Fibroblast of skin of abdomen (primary cell): ENCODE data around the gene SLF2. TPM values are rescaled to one million over a fixed set of nuclear protein-coding genes. Genes with fewer than 3 reads are reported as not detected.

ENCODE experiments used
- DNase-seq: peaks from one replicate; pipeline ENCODE4 v3.0.0-alpha.2; 2013
- polyA plus RNA-seq, 2 experiments: library from polyadenylated mRNA; unstranded; fragments of 120-200 nt; gene quantifications; one replicate each; pipeline ENCODE4 v1.2.1, GENCODE V29; 2013; ENCODE audit not compliant: insufficient read length in 2 of 2

Gene SLF2, protein sequence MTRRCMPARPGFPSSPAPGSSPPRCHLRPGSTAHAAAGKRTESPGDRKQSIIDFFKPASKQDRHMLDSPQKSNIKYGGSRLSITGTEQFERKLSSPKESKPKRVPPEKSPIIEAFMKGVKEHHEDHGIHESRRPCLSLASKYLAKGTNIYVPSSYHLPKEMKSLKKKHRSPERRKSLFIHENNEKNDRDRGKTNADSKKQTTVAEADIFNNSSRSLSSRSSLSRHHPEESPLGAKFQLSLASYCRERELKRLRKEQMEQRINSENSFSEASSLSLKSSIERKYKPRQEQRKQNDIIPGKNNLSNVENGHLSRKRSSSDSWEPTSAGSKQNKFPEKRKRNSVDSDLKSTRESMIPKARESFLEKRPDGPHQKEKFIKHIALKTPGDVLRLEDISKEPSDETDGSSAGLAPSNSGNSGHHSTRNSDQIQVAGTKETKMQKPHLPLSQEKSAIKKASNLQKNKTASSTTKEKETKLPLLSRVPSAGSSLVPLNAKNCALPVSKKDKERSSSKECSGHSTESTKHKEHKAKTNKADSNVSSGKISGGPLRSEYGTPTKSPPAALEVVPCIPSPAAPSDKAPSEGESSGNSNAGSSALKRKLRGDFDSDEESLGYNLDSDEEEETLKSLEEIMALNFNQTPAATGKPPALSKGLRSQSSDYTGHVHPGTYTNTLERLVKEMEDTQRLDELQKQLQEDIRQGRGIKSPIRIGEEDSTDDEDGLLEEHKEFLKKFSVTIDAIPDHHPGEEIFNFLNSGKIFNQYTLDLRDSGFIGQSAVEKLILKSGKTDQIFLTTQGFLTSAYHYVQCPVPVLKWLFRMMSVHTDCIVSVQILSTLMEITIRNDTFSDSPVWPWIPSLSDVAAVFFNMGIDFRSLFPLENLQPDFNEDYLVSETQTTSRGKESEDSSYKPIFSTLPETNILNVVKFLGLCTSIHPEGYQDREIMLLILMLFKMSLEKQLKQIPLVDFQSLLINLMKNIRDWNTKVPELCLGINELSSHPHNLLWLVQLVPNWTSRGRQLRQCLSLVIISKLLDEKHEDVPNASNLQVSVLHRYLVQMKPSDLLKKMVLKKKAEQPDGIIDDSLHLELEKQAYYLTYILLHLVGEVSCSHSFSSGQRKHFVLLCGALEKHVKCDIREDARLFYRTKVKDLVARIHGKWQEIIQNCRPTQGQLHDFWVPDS
- 15.1 TPM for polyA plus RNA-seq (2013, experiment 1 of 2; ENCODE audit: insufficient read length)
- 15.7 TPM for polyA plus RNA-seq (2013, experiment 2 of 2; ENCODE audit: insufficient read length)

DNA sequence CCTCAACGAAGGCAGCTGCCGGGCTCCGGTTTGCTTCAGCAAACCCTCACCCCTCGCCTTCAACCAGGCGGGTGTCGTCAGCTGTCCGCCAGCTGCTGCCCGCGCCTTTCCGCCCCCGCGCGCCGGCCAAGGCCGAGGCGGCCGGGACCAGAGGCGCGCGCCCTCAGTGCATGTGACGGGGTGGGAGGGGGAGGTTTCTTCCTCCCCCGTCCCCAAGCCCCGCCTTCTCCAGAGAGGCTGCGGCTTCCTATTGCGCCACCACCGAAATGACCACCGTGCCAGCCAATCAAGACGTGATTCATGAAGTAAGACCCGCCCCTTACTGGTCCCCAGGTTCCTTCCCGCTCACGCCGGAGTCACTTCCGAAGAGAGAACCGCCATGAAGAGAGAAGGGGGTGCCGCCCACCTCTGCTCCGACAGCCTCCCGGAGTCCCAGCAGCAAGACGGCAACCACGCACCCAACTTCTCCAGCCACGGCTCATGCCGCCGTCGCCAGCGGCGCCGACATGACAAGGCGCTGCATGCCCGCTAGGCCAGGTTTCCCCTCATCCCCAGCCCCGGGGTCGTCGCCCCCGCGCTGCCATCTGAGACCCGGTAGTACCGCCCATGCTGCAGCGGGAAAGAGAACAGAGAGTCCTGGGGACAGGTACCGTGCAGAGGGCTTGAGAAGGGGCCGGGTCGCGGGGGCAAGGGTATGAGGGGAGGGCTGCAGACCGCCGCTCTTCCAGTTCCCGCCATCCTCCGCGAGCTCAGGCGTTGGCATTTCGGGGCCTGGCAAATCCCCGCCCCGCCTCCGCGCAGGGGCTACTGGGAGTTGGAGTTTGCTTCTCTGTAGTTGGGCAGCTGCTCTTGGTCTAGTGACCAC is at the start of gene SLF2:
TSS of gene SLF2 (plus strand) at position 359 of the 865 bp plus-strand sequence. CDS start at position 507, 148 bp downstream.
- DNase-seq, result peak; percentile 98

- no peak for DNase-seq
Observed at GRCh38 chr10:100863433-100863832, 49.3 kb upstream of the SLF2 start.

DNA sequence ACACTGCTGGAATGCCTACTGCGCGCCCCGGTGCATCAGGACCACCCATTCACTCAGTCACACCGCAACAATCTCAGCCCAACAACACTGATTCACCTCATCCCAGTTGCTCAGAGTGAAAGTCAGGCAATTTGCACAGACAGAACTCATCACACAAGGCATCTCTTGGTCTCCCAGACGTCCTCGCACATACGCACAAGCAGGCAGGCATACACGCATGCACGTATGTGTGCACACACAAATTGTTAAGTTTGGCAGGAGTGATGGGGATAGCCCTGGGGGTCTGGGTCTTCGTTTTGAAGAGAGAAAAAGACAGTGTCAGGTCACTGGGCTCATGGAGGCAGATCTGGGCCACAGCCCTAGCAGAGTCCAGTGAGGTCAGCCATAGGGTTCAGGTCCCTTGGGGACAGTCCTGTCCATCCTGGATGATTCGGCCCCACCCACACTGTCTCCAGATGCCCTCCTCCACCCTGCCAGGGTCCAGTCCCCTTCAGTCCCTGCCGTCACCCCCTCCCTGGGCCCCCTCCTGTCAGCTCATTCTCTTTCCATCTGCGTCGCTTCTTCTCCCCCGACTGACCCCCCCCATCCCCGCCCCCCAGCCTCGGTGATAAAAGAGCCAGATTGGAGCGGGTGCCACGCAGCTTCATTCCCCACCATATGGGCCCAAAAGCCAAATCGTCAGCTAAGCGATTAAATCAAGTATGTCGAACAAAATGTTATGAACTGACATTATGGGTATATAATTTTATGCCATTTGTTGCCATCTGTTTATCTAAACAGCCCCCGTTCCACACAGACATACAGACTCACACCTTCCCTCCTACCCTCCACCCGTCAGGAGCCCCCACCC is 48.5 kb upstream of the SLF2 start:
- DNase-seq, result no peak

GRCh38 chr10:100864978-100865377 is 47.8 kb upstream of the SLF2 start:
- no peak for DNase-seq

- DNase-seq, result no peak
Observed at GRCh38 chr10:100866010-100866409, 46.8 kb upstream of the SLF2 start.

DNA sequence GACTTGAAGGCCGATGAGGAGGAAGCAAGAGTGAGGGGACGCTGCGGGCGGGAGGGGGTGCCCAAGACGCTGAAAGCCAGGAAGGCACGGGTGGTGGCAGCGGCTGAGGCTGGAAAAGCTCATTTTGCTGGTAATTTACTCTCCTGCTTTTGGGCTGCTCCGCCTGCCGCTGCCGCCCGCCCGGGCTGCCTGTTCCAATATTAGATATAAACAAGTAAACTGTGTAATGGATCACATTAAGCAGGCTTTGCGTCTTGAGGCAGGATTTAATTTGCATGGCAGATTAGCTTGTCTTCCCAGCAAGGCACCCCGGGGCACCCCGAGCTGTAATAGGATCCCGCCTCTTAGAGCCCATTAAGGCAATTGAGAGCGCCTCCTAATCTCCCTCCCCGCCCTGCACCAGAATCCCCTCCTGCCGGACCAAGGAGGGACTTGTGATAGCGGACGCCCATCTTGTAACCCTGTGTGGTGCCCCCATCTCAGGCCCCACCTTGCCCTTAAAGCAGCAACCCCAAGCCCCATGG is 46.1 kb upstream of the SLF2 start:
- DNase-seq, result no peak

- DNase-seq, result no peak
Observed at GRCh38 chr10:100867261-100867963, 45.4 kb upstream of the SLF2 start.

DNA sequence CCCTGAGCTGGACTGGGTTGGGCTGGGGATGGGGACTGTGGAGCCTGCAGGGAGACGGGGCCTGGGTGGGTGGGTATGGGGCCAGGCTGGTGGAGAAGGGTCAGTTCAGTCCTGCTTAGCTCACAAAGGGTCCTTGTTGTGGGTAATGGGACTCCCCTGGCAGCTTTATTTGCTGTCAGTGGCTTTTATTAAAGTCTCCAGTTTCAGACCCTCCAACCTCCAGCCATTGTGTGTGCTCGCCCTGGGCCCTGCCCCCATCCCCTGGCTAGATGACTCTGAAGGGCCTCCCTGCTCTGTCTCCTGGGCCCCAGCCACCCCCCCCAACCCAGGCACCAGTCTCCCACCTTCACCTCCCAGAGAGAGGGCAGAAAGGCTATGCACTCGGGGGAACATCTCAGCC is 44.4 kb upstream of the SLF2 start:
- DNase-seq, result no peak

DNA sequence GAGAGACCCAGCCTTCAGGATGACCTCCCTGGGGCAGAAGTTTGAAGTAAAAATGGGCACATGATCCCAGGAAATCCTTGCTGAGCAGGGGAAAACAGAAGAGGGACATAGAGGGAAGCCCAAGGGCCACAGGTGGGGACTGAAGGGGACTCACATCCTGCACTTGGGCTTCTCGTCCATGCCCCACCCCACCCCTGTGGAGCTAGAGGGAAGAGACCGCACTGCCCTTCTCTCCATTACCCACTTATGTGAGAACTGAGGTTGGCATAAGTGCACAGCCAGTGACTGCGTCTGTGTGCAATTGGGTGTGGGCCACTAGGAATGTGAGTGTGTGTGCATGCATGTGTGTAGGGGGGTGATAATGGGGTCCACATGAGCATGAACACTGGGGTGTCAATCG is 43.4 kb upstream of the SLF2 start:
- DNase-seq, result no peak

- DNase-seq, result peak; percentile 68
Observed at GRCh38 chr10:100872034-100872791, 40.5 kb upstream of the SLF2 start.

GRCh38 chr10:100873146-100873826 is 39.5 kb upstream of the SLF2 start:
- DNase-seq, result no peak

- no peak for DNase-seq
Observed at GRCh38 chr10:100873827-100874326, 38.9 kb upstream of the SLF2 start.

DNA sequence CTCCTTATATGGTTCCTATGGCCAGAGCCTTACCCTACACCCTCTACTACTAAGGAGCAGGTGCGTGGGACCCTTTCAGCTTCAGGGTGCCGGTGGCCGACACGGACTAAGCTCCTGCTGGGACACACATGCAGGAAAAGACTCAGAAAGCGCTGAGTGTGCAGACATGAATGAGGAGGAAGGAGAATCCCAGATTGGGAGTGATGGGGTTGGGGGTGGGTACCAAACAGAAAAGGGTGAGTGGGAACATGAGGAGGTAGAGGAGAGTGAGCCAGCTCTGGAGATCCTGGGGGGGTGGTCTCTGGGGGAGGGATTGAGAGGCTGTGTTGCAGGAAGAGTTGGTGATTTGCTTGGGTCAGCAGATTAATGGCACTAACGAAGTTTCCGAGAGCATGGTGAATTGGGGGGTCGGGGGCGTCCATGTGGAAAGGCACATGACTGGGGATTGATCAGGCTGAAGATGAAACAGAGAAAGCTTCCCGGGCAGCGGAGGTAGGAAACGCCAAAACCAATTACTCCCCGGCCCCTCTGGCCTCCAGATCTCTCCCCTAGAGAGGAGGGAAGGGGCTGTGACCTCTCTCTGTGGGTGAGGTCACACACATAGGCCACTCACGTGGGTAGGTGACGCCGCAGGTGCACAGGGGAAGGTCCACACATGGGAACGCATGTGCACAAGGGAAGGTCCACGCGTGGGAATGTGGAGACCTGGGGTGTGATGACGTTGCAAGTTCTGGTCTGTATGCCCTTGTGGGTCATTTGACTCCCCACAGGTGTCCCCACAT is 37.9 kb upstream of the SLF2 start:
- DNase-seq, result no peak

GRCh38 chr10:100875484-100876166 is 37.1 kb upstream of the SLF2 start:
- no peak for DNase-seq

- no peak for DNase-seq
Observed at GRCh38 chr10:100876585-100877460, 35.9 kb upstream of the SLF2 start.

GRCh38 chr10:100877461-100877850 is 35.3 kb upstream of the SLF2 start:
- DNase-seq, result no peak
